Measurements from ENCODE around the gene BICRA.
"Not testable (repeated sequence)": the region's sequence is repeated elsewhere in the genome, so short reads cannot be mapped to it uniquely, and the experiment has no call there.

BICRA gene

DNA sequence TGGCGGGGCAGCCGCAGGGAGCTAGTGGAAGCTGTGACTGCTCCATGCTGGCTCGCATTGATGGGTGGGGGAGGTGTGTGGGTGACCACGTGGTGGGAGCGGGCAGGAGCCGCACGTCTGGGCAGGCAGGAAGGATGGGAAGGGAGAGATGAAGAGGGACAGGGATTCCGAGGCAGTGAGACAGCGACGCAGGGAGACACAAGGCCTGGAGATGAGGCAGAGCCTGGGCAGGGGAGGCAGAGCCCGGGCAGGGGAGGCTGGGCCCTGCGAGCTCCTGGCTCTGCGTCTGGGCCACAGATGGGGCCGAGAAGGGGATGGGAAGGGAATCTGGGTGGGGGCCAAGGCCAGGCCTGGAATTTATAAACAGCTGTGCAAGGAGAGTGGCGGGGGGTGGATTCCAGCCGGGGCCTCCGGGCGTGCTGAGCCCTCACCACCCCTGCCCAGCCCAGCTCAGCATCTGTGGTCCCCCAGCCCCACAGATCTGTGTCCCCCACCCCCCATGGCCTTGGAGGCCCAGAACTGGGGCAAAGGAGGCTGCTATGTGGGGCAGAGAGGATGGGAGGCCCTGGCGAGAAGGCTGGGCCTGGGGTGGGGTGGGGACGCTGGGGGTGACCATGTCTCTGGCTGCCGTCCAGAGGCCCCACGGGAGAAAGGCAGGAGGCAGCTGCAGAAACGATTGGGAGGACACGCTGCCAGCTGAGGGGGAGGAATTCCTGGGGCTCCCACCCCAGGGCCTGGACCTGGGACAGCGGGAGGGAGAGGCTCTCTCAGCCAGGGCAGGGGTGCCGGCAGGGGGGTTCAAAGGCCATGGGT is 110.3 kb downstream of the BICRA start:
- no peak for DNase-seq

DNA sequence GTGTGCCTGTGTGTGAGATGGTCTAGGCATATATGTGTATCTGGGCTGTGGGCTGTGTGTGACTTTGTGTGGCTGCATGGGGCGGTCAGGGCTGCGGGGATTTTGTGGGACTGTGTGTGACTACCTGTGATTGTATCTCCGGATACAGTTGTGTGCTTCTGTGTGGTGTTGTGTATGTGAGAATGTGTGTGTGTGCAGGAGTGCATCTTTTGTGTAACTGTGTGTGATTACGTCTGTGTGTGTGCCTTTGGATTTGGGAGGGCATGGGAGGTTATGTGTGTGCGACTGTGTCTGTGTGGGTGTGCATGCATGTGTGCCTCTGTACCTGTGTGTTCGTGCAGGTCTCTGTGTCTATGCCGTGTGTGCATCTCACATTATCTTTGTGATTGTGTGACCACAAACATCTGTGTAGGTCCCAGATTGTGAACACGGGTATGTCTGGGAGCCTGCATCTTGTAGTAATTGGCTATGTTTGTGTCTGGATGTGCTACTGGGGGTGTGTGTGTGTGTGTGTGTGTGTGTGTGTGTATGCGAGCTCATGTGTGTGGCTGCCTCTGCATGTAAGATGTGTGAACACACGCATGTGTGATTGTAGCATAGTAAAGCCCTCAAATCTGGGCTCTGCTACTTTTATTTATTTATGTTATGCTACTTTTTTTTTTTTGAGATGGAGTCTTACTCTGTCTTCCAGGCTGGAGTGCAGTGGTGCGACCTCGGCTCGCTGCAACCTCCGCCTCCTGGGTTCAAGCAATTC is 111.9 kb downstream of the BICRA start:
- no peak for DNase-seq

DNA sequence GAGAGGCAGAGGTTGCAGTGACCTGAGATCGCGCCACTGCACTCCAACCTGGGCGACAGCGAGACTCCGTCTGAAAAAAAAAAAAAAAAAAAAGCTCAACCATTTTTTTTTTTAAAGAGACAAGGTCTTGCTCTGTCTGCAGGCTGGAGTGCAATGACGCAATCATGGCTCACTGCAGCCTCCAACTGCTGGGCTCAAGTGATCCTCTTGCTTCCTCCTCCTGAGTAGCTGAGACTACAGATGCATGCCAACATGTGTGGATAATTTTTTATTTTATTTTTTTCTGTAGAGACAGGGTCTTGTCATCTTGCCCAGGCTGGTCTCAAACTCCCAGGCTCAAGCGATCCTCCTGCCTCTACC is 114.6 kb downstream of the BICRA start:
- peak in 1 of 2 donors; percentile 41 for DNase-seq

DNA sequence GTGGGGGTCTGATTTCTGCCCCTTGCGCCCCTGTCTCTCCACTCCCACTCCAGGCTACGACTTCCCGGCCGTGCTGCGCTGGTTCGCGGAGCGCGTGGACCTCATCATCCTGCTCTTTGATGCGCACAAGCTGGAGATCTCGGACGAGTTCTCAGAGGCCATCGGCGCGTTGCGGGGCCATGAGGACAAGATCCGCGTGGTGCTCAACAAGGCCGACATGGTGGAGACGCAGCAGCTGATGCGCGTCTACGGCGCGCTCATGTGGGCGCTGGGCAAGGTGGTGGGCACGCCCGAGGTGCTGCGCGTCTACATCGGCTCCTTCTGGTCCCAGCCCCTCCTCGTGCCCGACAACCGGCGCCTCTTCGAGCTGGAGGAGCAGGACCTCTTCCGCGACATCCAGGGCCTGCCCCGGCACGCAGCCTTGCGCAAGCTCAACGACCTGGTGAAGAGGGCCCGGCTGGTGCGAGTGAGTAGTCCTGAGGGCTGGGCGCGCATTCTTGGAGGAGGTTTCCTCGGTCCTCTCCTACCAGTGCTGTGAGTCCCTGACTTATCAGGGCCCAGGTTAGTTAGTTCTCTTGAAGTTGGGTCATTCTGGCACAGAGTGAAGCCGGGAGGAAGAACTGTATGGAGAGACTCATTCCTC is 116.9 kb downstream of the BICRA start:
- DNase-seq: no peak

DNA sequence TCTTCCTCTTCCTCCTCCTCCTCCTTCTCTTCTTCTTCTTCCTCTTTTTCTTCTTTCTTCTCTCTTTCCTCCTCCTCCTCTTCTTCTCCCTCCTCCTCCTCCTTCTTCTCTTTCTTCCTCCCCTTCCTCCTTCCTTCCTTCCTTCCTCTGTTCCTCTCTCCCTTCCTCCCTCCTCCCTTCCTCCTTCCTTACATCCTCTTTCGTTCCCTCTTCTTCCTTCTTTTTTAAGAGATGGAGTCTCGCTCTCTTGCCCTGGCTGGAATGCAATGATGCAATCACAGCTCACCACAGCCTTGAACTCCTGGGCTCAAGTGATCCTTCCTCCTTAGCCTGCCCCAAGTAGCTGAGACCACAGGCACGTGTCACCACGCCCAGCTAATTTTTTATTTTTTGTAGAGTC is 117.5 kb downstream of the BICRA start:
- no peak for DNase-seq

DNA sequence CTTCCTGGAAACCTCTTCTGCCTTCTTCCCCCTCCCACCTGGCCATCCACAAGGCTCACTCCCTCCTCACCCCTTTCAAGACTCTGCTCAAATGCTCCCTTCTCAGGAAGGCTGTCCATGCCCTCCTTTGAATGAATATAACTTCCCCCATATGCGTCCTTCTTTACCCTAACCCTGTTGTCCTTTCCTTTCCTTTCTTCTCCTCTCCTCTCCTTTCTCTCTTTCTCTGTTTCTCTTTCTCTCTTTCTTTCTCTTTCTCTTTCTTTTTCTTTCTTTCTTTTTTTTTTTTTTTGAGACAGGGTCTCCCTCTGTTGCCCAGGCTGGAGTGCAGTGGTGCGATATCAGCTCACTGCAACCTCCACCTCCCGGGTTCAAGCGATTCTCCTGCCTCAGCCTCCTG is 119.4 kb downstream of the BICRA start:
- not testable (repeated sequence) for DNase-seq

DNA sequence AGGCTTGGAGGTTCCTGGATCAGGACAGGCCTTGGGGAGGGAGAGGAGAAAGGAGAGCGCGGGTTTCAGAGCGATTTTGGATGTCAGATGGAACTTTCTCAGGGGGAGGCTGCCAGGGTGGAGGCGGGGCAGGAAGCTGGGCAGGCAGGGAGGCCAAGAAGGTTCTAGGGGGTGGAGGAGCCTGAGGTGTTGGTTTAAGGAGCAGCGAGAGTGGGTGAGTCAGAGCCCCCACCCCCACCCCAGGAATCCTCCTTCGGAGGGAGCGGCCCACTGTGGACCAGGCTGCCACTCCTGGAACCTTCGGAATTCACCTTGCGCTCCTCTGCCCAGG is 120.5 kb downstream of the BICRA start:
- DNase-seq: no peak

DNA sequence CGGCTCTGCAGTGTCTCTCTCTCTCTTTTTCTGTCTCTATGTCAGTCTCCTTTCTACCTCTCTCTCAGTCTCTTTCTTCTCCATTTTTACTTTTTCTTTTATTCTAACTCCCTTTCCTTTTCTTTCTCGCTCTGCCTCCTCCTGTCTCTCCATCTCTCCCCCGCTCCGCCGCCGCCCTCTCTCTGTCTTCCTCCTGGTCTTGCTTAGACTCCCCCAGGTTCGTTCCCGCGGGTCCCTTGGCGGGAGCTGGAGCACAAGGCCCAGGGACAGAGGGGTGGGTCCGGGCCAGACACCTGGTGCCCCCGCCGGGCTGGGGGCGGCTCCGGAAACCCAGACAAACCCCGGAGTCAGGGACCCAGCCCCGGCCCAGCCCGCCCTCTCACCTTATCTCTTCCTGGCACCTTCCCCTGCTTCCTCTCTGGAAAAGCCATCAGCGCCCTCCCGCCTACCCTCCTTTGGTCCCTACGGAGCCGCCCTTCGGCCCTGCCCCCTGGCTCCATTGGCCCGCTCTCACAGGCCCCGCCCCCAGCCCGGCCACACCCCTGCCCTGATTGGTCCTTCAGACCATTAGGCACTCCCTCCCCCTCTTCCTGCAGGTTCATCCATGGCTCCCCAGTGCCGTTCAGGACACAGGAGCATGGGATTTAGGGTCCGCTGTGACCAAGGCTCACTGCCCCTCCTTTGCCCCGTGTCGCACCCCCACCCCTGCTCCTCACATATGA is 121.0 kb downstream of the BICRA start:
- peak; percentile 11 to 17 for DNase-seq

DNA sequence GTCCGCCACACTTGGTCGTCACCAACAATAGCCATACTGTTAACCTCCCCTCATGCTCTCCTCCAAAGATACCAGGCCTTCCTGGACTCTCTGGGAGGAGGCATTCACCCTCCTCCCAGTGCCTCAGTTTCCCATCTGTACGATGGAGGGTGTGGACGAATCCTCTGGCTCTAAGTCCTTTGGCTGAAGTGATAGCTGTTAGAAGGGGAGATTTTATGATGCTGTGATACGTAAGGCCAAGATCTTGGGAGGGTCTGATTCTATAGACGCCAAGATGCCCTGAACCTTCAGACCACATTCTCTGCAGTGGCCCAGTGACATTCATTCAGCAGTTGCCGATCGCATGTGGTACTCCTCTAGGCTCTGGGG is 121.6 kb downstream of the BICRA start:
- no peak for DNase-seq

DNA sequence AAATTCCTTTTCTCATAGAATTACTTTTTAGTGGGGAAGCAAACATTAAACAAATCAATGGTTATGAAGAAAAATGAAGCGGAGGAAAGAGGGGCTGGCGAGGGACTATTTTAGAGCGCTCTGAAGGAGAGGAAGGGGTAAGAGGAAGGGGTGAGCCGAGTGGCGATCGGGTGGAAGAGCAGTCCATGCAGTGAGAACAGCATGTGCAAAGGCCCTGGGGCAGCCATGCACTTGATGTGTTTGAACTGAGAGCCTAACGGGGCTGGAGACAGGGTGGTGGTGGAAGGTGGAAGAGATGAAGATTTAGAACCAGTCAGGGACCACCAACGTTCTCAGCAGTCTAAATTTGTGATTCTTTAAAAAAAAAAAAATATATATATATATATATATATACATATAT is 122.0 kb downstream of the BICRA start:
- no peak for DNase-seq

DNA sequence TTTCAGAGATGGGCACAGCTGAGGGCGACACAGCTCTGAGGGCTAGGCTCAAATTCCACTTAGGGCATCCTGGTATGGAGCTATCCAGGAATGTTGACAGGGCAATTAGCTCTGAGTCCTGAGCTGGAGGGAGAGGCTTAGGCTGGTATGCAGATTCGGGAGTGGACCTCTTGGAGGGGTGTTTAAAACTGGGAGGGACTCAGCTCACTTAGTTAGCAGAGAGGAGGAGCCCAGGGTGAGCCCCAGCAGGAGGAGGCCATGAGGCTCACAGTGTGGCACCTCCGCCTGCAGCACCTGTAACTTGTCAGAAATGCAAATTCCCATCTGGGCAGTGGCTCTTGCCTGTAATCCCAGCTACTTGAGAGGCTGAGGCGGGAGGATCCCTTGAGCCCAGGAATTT is 126.2 kb downstream of the BICRA start:
- no peak for DNase-seq

DNA sequence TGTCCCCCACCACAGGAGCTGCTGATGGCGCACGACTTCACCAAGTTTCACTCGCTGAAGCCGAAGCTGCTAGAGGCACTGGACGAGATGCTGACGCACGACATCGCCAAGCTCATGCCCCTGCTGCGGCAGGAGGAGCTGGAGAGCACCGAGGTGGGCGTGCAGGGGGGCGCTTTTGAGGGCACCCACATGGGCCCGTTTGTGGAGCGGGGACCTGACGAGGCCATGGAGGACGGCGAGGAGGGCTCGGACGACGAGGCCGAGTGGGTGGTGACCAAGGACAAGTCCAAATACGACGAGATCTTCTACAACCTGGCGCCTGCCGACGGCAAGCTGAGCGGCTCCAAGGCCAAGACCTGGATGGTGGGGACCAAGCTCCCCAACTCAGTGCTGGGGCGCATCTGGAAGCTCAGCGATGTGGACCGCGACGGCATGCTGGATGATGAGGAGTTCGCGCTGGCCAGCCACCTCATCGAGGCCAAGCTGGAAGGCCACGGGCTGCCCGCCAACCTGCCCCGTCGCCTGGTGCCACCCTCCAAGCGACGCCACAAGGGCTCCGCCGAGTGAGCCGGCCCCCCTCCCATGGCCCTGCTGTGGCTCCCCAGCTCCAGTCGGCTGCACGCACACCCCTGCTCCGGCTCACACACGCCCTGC is 132.1 kb downstream of the BICRA start:
- DNase-seq: no peak

DNA sequence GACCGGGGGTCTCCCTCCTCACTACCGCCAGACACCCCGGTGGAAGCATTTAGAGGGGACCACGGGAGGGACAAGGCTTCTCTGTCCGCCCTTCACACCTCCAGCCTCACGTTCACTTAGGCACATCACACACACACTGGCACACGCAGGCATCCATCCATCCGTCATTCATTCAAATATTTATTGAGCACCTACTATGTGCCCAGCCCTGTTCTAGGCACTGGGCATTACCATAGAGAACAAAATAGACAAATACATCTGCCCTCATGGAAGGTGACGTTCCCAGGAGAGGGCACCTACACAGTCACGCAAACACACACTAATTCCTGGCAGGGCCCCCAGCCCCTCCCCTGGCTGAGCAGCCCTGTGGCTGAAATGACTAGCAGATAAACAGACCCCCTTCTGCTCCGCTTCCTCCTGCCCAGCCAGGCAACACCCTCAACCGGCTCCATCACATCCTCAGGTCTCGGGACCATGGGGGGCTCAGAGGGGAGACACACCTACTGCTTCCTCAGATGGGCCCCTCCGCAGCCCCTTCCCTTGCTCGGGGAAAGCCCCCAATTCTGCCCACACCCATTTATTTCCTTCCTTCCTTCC is 132.7 kb downstream of the BICRA start:
- DNase-seq: no peak

DNA sequence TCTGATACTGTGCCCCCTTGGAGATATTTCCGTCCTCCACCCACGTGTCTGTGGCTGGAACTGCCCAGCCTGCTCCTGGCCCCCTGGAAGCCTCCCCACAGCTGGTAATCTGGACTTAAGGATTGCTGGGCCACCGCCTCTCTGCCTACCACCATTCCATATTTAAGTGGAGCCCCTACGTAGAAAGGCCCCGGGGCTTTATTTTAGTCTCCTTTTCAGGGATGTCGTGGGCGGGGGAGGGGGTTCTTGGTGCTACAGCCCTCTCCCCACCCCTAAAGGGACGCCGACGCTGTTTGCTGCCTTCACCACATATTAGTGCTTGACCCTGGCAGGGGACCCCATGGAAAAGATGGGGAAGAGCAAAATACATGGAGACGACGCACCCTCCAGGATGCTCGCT is 133.7 kb downstream of the BICRA start:
- no peak for DNase-seq

DNA sequence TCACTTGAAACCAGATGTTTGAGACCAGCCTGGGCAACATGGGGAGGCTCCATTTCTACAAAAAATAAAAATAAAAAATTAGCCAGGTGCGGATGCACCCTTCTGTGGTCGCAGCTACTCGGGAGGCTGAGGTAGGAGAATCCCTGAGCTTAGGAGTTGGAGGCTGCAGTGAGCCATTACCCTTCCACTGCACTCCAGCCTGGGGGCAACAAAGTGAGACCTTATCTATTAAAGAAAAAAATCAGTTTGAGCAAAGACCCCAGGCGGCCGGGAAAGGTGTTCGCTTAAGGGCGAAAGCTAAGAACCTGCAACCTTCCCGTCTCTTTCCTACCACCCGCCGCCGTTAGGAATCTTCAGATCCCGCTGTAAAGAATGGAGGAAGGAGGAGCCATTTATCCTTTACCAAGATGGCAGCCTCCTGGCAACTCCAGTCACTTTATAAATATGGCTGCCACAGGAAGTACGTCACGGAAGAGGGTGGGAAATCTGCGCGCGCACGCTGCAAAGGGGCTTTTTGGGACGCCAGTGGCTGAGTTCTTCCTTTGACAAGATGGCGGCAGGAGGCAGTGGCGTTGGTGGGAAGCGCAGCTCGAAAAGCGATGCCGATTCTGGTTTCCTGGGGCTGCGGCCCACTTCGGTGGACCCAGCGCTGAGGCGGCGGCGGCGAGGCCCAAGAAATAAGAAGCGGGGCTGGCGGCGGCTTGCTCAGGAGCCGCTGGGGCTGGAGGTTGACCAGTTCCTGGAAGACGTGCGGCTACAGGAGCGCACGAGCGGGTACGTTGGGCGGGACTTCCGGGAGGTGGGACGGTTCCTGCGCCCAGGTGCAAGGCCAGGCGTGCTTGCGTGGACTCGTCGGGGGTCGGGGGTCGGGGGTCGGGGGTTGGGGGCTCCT is 136.3 kb downstream of the BICRA start, which contains the start of gene NOP53:
Gene NOP53 (plus strand): TSS at position 537 of the 892 bp plus-strand sequence. CDS start 14 bp downstream, at position 551.
- DNase-seq: peak; percentile 96 to 98

DNA sequence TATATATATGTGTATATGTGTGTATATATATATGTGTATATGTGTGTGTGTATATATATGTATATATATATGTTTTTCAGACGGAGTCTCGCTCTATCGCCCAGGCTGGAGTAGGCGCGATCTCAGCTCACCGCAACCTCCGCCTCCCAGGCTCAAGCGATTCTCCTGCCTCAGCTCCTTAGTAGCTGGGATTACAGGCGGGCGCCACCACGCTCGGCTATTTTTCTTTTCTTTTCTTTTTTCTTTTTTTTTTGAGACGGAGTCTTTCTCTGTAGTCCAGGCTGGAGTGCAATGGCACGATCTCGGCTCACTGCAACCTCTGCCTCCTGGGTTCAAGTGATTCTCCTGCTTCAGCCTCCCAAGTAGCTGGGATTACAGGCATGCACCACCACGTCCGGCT is 137.2 kb downstream of the BICRA start:
- DNase-seq: not testable (repeated sequence)

DNA sequence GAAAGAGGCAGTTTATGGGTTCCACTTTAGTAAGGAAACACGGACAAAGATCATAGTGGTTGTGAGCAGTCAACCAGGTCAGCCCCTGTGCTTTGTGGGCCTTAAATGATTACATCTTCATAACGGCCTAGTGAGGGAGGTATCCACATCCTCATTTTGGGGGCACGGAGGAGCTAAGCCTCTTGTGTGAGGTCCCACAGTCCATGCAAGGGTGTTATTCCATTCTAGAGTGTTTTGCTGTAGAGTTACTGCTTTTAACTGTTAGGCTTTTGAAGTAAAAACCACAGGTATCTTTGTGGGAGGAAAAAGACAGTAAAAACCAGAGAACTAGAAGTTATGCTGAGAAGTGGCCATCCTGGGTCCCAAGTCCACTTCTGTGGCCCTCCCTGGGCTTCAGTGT is 140.4 kb downstream of the BICRA start:
- no peak for DNase-seq

DNA sequence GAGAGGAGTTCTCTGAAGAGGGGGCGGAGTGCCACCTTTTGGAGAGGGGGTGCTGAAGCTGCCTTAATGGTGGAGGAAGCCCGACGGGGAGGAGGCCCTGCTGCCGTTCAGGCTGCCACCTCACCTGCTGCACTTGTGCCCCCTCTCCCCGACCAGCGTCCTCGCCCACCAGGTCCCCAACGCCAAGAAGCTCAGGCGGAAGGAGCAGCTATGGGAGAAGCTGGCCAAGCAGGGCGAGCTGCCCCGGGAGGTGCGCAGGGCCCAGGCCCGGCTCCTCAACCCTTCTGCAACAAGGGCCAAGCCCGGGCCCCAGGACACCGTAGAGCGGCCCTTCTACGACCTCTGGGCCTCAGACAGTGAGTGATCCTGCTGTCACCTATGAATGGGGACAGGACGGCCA is 141.8 kb downstream of the BICRA start:
- DNase-seq: no peak

DNA sequence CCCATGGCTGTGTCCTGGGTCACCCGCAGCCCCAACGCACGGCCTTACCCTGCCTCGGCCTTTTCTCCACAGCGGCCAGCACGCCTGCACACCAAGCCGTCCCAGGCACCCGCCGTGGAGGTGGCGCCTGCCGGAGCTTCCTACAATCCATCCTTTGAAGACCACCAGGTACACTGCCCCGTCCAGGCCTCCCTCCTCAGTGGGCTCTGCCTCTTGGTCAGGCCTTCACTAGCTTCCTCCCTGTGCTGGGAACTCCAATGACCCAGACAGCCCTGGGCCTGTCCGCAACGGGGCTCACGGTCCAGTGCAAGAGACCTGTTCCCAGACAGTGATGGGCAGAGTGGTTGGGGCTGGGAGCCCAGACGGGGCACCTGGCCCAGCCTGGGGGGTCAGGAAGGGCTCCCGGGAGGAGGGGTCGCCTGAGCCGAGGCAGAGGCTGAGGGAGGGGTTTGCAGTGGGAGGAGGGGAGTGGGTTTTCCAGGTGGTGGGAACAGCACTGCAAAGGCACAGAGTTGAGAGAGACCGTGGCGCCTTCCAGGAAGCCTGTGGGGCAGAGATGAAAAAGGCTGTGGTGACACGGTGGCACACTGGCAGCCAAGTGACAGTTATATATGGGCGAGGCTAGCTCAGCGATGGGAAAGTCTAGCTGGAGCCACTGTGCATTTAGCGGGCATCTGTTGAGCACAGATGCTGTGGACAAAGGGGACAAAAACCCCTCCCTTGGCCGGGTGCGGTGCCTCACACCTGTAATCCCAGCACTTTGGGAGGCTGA is 143.7 kb downstream of the BICRA start:
- no peak for DNase-seq

Measured in CD4-positive, alpha-beta T cell treated with Interferon alpha-2 for 1 hour (primary cell).